GM12875 (cell line): ENCODE results near the gene TH.

Experiments used
- H3K4me3 ChIP-seq: one replicate; pipeline ENCODE4 v1.5.1; 2011; ENCODE audit warnings: low read depth, low read length, control low read depth
- CTCF ChIP-seq: IDR thresholded peaks from 2 replicates; pipeline ENCODE4 v1.5.1; 2011; ENCODE audit warnings: low read depth, mild to moderate bottlenecking, control low read depth, inconsistent platforms, low read length, moderate library complexity, borderline replicate concordance; ENCODE audit not compliant: insufficient read depth

TH gene

GRCh38 chr11:2187280-2187707 is 15.7 kb upstream of the TH start:
- TF ChIP-seq CTCF, result no peak
- no peak overlapping the region for H3K4me3 ChIP-seq

GRCh38 chr11:2186669-2187279 is 15.2 kb upstream of the TH start:
- TF ChIP-seq CTCF, result peak; percentile 35; the same call in 1 of the 2 replicates
- H3K4me3 ChIP-seq, result no peak overlapping the region

GRCh38 chr11:2185324-2186085 is 13.9 kb upstream of the TH start:
- no peak for TF ChIP-seq CTCF
- H3K4me3 ChIP-seq, result no peak overlapping the region

- no peak for TF ChIP-seq CTCF
- H3K4me3 ChIP-seq, result no peak overlapping the region
These were observed 11.3 kb upstream of the TH start for GRCh38 chr11:2182692-2183474.

- no peak overlapping the region for H3K4me3 ChIP-seq
- no peak for TF ChIP-seq CTCF
These were observed 10.5 kb upstream of the TH start for GRCh38 chr11:2182075-2182474.

GRCh38 chr11:2180789-2181370 is 9.3 kb upstream of the TH start:
- TF ChIP-seq CTCF, result no peak
- no peak overlapping the region for H3K4me3 ChIP-seq
